DOHH2 (cell line): ENCODE data around the gene UBR3.

ENCODE experiments used
- EZH2phosphoT487 ChIP-seq: fragments of 200-600 bp; sonication (generic); IDR thresholded peaks from 2 replicates; pipeline ENCODE4 v1.6.1; 2017; ENCODE audit warnings: borderline replicate concordance, mild to moderate bottlenecking, antibody characterized with exemption, low read length, moderate library complexity, mixed read lengths
- TF ChIP-seq, protein P1 (sequence below): fragments of 200-600 bp; sonication (generic); IDR thresholded peaks from one replicate; pipeline ENCODE4 v1.5.1; 2014; ENCODE audit warnings: antibody characterized with exemption, mild to moderate bottlenecking, low read depth, low read length; ENCODE audit not compliant: poor library complexity, severe bottlenecking

DNA sequence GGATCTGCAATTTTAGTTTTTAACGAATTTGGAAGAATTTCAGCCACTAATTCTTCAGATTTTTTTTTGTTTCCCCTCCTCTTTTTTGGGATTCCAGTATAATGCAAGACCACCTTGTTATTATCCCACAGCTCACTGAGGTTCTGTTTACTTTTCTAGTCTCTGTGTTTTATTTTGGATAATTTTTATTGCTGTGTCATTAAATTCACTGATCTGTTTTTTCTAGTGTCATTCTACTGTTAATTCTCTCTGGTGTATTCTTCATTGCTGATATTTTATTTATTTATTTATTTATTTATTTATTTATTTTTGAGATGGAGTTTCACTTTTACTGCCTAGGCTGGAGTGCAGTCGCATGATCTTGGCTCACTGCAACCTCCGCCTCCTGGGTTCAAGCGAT lies 32.2 kb downstream of the UBR3 start:
- TF ChIP-seq, protein P1, sequence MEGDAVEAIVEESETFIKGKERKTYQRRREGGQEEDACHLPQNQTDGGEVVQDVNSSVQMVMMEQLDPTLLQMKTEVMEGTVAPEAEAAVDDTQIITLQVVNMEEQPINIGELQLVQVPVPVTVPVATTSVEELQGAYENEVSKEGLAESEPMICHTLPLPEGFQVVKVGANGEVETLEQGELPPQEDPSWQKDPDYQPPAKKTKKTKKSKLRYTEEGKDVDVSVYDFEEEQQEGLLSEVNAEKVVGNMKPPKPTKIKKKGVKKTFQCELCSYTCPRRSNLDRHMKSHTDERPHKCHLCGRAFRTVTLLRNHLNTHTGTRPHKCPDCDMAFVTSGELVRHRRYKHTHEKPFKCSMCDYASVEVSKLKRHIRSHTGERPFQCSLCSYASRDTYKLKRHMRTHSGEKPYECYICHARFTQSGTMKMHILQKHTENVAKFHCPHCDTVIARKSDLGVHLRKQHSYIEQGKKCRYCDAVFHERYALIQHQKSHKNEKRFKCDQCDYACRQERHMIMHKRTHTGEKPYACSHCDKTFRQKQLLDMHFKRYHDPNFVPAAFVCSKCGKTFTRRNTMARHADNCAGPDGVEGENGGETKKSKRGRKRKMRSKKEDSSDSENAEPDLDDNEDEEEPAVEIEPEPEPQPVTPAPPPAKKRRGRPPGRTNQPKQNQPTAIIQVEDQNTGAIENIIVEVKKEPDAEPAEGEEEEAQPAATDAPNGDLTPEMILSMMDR = no peak
- TF ChIP-seq EZH2phosphoT487 = no peak
